Glutamatergic neuron (in vitro differentiated cells): Measurements from ENCODE around the gene MBP. TPM values are rescaled to one million over a fixed set of nuclear protein-coding genes. Genes with fewer than 3 reads are reported as not detected.

Experiments used
- DNase-seq: peaks from one replicate; pipeline ENCODE4 v3.0.0; 2022
- H3K27ac Mint-ChIP-seq: one replicate; pipeline ENCODE4 v1.8.0; 2020; ENCODE audit warnings: mild to moderate bottlenecking, mixed read lengths, inconsistent platforms; ENCODE audit not compliant: unreplicated experiment
- H3K27me3 Mint-ChIP-seq: one replicate; pipeline ENCODE4 v1.8.0; 2020; ENCODE audit warnings: mild to moderate bottlenecking, moderate library complexity, mixed read lengths, inconsistent platforms; ENCODE audit not compliant: unreplicated experiment
- H3K36me3 Mint-ChIP-seq: one replicate; pipeline ENCODE4 v1.8.0; 2020; ENCODE audit warnings: mild to moderate bottlenecking, mixed read lengths, inconsistent platforms; ENCODE audit not compliant: unreplicated experiment
- H3K4me1 Mint-ChIP-seq: one replicate; pipeline ENCODE4 v1.8.0; 2020; ENCODE audit warnings: mild to moderate bottlenecking, low read depth, mixed read lengths, inconsistent platforms; ENCODE audit not compliant: unreplicated experiment
- H3K4me3 Mint-ChIP-seq: one replicate; pipeline ENCODE4 v1.8.0; 2020; ENCODE audit warnings: mild to moderate bottlenecking, mixed read lengths, inconsistent platforms; ENCODE audit not compliant: unreplicated experiment
- H3K9me3 Mint-ChIP-seq: one replicate; pipeline ENCODE4 v1.8.0; 2020; ENCODE audit warnings: mild to moderate bottlenecking, moderate library complexity, mixed read lengths, inconsistent platforms; ENCODE audit not compliant: unreplicated experiment
- CTCF ChIP-seq: fragments of 200-600 bp; sonication (generic); IDR thresholded peaks from one replicate; pipeline ENCODE4 v1.5.0; 2021; ENCODE audit not compliant: partially characterized antibody, unreplicated experiment
- total RNA-seq: library from RNA; stranded (reverse); fragmentation: NEBNext Ultra II Directional; extraction: Animal tissue kit (Norgen Biotek cat#: 25700); gene quantifications from one replicate; pipeline ENCODE4 v1.2.1, GENCODE V29; 2021; ENCODE audit not compliant: unreplicated experiment

The MBP gene
- total RNA-seq, 1 donor from 2014 or later, result 82.6 TPM

- peaks cover 51% of the 10 kb centered on the region for H3K4me1 Mint-ChIP-seq
- H3K9me3 Mint-ChIP-seq, result peaks cover 11% of the 10 kb centered on the region
- H3K4me3 Mint-ChIP-seq, result no peak overlapping the region
- peaks cover 4% of the 10 kb centered on the region for H3K36me3 Mint-ChIP-seq
- peak overlapping the region; percentile 19 for H3K27ac Mint-ChIP-seq
- peaks cover 11% of the 10 kb centered on the region for H3K27me3 Mint-ChIP-seq
- TF ChIP-seq CTCF, result no peak
- no peak for DNase-seq
Measured at GRCh38 chr18:76980663-76981395, 151.8 kb downstream of the MBP start.

- H3K4me3 Mint-ChIP-seq, result no peak overlapping the region
- TF ChIP-seq CTCF, result no peak
- H3K27me3 Mint-ChIP-seq, result peaks cover 11% of the 10 kb centered on the region
- peaks cover 51% of the 10 kb centered on the region for H3K4me1 Mint-ChIP-seq
- peak overlapping the region; percentile 7 for H3K27ac Mint-ChIP-seq
- H3K36me3 Mint-ChIP-seq, result peaks cover 4% of the 10 kb centered on the region
- H3K9me3 Mint-ChIP-seq, result peaks cover 14% of the 10 kb centered on the region
- DNase-seq, result no peak
Measured at GRCh38 chr18:76979906-76980305, 152.7 kb downstream of the MBP start.

- peaks cover 58% of the 10 kb centered on the region for H3K4me1 Mint-ChIP-seq
- no peak overlapping the region for H3K4me3 Mint-ChIP-seq
- H3K27ac Mint-ChIP-seq, result peak overlapping the region; percentile 25
- TF ChIP-seq CTCF, result no peak
- peaks cover 11% of the 10 kb centered on the region for H3K27me3 Mint-ChIP-seq
- DNase-seq, result no peak
- H3K36me3 Mint-ChIP-seq, result peaks cover 4% of the 10 kb centered on the region
- peaks cover 14% of the 10 kb centered on the region for H3K9me3 Mint-ChIP-seq
Measured at GRCh38 chr18:76979111-76979751, 153.4 kb downstream of the MBP start.

GRCh38 chr18:76978616-76979015, 154.0 kb downstream of the MBP start:
- peaks cover 11% of the 10 kb centered on the region for H3K27me3 Mint-ChIP-seq
- TF ChIP-seq CTCF, result no peak
- H3K9me3 Mint-ChIP-seq, result peaks cover 15% of the 10 kb centered on the region
- peak overlapping the region; percentile 91 for H3K27ac Mint-ChIP-seq
- H3K36me3 Mint-ChIP-seq, result peaks cover 4% of the 10 kb centered on the region
- peaks cover 64% of the 10 kb centered on the region for H3K4me1 Mint-ChIP-seq
- no peak for DNase-seq
- H3K4me3 Mint-ChIP-seq, result no peak overlapping the region

- H3K36me3 Mint-ChIP-seq, result peaks cover 4% of the 10 kb centered on the region
- H3K27ac Mint-ChIP-seq, result peak overlapping the region; percentile 91
- no peak for DNase-seq
- peaks cover 7% of the 10 kb centered on the region for H3K27me3 Mint-ChIP-seq
- H3K4me3 Mint-ChIP-seq, result no peak overlapping the region
- peaks cover 12% of the 10 kb centered on the region for H3K9me3 Mint-ChIP-seq
- TF ChIP-seq CTCF, result no peak
- peaks cover 57% of the 10 kb centered on the region for H3K4me1 Mint-ChIP-seq
Measured at GRCh38 chr18:76977684-76978232, 154.8 kb downstream of the MBP start.
